HL-60/S4 (cell line): ENCODE data around the gene KRTAP10-5.

ENCODE experiments used
- in situ Hi-C: fragments of 300-500 bp; cut with MboI; formaldehyde crosslinking; loops from 2 replicates; pipeline ENCODE4 v1.14.3; 2022; ENCODE audit warnings: low sequenced_read_pairs

The KRTAP10-5 gene

DNA sequence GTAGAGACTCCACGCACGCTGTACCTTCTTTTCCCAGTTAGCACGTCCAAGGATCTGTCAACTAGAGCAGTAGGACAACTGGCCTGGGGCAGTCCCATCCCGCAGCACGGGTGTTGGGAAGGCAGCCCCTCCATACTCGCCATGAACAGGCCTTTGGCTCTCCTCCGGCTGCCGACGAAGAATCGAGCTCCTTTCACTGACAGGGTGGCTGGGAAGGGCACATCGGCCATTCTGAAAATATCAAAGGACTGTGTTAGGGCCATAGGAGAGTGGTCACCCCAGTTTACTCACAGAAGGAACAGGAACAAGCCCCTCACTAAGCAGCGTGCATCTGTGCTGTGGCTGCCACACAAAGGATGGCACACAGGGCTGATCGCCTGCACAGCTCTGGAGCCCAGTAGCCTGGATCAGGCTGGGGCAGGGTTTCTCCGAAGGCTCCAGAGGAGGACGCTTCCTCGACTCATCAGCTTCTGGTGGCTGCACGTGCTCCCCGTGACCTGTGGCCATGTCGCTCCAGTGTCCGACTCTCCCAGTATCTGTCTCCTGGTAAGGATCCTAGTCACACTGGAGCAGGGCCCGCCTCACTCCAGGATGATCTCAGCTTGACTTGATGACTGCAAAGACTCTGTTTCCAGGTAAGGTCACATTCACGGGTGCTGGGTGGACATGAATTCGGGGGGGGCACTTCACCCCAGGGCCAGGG, 49.4 kb downstream of the KRTAP10-5 start:
- in situ Hi-C loops = no loop called here

DNA sequence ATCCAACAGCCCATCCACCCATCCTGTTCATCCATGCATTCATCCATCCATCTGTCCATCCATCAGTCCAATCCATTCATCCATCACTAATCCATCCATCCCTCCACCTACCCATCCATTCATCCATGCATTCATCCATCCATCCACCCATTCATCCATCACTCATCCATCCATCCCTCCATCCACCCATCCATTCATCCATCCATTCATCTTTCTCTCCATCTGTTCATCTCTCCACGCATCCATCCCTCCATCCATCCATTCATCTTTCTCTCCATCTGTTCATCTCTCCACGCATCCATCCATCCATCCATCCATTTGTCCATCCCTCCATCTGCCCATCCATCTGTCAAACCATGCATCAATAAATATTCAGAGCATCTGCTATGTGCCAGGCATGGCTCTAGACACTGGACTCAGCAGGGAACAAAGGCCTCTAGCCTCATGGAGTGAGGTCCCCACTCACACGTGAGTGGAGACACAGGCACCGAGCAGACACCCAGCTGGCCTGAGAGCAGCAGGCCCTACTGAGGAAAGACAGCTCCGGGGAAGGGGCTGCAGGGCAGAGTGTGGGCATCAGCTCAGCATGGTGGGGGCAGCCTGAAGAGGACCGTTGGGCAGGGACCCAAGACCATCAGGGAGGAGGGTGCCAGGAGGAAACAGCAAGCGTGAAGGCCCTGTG, 50.0 kb downstream of the KRTAP10-5 start:
- in situ Hi-C loops = no loop called here

DNA sequence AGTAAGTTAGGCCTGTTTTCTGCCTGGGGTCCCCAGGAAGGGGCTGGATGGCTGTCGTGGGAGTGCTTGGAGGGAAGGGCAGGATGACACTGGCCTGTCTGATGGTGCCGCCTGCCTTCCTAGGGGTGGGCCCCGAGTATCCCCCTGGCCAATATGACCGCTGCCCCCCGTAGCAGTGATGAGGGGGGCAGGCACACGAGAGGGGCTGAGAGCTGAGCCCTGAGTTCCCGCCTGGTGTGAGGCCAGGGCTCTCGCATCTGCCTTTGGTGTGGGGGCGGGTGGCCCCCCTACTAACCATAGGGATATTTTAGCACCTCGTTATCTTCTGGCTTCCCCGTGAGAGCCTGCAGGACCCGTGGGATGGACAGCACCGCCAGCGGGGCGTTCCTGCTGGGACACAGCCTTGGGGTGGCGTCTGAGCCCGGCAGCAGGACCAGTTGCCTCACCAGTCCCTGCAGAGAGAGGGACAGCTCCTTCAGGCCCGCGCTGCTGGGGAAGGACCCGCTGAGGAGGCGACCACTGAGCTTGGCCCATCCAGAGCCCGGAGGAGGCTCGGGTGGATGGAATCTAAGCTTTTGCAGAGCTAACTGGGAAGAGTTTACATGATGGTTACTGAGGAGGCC, 50.8 kb downstream of the KRTAP10-5 start:
- in situ Hi-C loops = no loop called here
